C4-2B (cell line): ENCODE data around the gene MEIS1.

Experiments used
- ZFX ChIP-seq: fragments of 450-650 bp; IDR thresholded peaks from 2 replicates; pipeline ENCODE4 v1.6.1; 2017
- TF ChIP-seq, protein P1 (sequence below): fragments of 450-650 bp; conservative IDR thresholded peaks from 2 replicates; pipeline ENCODE4 v1.5.1; 2017; ENCODE audit warnings: mild to moderate bottlenecking

- TF ChIP-seq, protein P1, sequence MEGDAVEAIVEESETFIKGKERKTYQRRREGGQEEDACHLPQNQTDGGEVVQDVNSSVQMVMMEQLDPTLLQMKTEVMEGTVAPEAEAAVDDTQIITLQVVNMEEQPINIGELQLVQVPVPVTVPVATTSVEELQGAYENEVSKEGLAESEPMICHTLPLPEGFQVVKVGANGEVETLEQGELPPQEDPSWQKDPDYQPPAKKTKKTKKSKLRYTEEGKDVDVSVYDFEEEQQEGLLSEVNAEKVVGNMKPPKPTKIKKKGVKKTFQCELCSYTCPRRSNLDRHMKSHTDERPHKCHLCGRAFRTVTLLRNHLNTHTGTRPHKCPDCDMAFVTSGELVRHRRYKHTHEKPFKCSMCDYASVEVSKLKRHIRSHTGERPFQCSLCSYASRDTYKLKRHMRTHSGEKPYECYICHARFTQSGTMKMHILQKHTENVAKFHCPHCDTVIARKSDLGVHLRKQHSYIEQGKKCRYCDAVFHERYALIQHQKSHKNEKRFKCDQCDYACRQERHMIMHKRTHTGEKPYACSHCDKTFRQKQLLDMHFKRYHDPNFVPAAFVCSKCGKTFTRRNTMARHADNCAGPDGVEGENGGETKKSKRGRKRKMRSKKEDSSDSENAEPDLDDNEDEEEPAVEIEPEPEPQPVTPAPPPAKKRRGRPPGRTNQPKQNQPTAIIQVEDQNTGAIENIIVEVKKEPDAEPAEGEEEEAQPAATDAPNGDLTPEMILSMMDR: no peak
- no peak for TF ChIP-seq ZFX
Measured at GRCh38 chr2:66555091-66555490, 120.2 kb downstream of the MEIS1 start.
